Transverse colon (tissue), 4 donors: ENCODE data around the gene XYLT1. TPM values are rescaled to one million over a fixed set of nuclear protein-coding genes. Genes with fewer than 3 reads are reported as not detected.

Experiments
- DNase-seq: peaks from one replicate; pipeline ENCODE4 v3.0.0-alpha.2; 2019
- H3K27ac ChIP-seq, 4 donors: fragments of 200-600 bp; sonication (generic); 2 replicates each; pipeline ENCODE4 v1.5.1; 2016 to 2018; ENCODE audit warnings: inconsistent platforms in 4 of 4
- H3K27me3 ChIP-seq: fragments of 200-600 bp; sonication (generic); 2 replicates; pipeline ENCODE4 v1.5.1; 2017; ENCODE audit warnings: inconsistent platforms
- H3K36me3 ChIP-seq, 4 donors: fragments of 200-600 bp; sonication (generic); 2 replicates each; pipeline ENCODE4 v1.5.1; 2017 to 2019; ENCODE audit warnings: inconsistent platforms in 4 of 4
- H3K4me1 ChIP-seq, 4 donors: fragments of 200-600 bp; sonication (generic); 2 replicates each; pipeline ENCODE4 v1.5.1; 2017 to 2020; ENCODE audit warnings: inconsistent platforms in 4 of 4
- H3K4me3 ChIP-seq, 4 donors: fragments of 200-600 bp; sonication (generic); 1 replicate in 1 of 4; 2 replicates in 3 of 4; pipeline versions ENCODE4 v1.5.1 to v1.6.1; 2017 to 2019; ENCODE audit warnings: inconsistent platforms in 4 of 4
- H3K9me3 ChIP-seq, 2 donors: fragments of 200-600 bp; sonication (generic); 2 replicates each; pipeline ENCODE4 v1.5.1; 2017 to 2019; ENCODE audit warnings: inconsistent platforms in 2 of 2
- EP300 ChIP-seq: sonication (generic); formaldehyde crosslinking; IDR thresholded peaks from one replicate; pipeline ENCODE4 v1.6.1; 2017; ENCODE audit warnings: antibody characterized with exemption, low read depth
- POLR2A ChIP-seq: fragments of 450-650 bp; IDR thresholded peaks from one replicate; pipeline ENCODE4 v1.6.1; 2016; ENCODE audit warnings: antibody characterized with exemption, mild to moderate bottlenecking, moderate library complexity
- POLR2AphosphoS5 ChIP-seq, 3 donors: sonication (generic); formaldehyde crosslinking; IDR thresholded peaks; one replicate each; pipeline ENCODE4 v1.6.1; 2016; ENCODE audit warnings: antibody characterized with exemption in 3 of 3
- WGBS, 2 donors: methylation state at CpG; one replicate each; pipeline ENCODE4 v1.1.5; 2018; ENCODE audit warnings: low coverage in 1 of 2; 5-methylcytosine and 5-hydroxymethylcytosine counted together
- in situ Hi-C, 4 donors: fragments of 200-750 bp; cut with MboI; loops; one replicate each; pipeline versions ENCODE4 v1.15.0 to v1.15.1; 2017; ENCODE audit warnings: low sequenced_read_pairs in 3 of 4, low pct_ligation_motif_present in 1 of 4, low pct_unique_long_range_greater_than_20kb in 1 of 4
- intact Hi-C: fragments of 100-400 bp; cut with DNase I; formaldehyde crosslinking; loops from one replicate; pipeline ENCODE4 v1.15.1; 2023; ENCODE audit warnings: low total_unique reads
- total RNA-seq, 4 donors: library from RNA; depleted of rRNA; stranded (reverse); fragments of >200 nt; gene quantifications; one replicate each; pipeline ENCODE4 v1.1.0, GENCODE V29; 2016
- TF ChIP-seq, protein P1 (sequence below), 5 experiments: fragments of 200-600 bp in 3 of 5; fragments of 450-650 bp in 2 of 5; sonication (generic) in 3 of 5; IDR thresholded peaks; 1 replicate in 2 of 5; 2 replicates in 3 of 5; pipeline ENCODE4 v1.5.1; 2016 to 2017; ENCODE audit warnings: antibody characterized with exemption in 5 of 5, inconsistent platforms in 3 of 5, mild to moderate bottlenecking in 2 of 5, moderate library complexity in 1 of 5

Gene XYLT1
- total RNA-seq, 4 donors from 2014 or later, result 22.3 to 44.6 (median 39.4) TPM

DNA sequence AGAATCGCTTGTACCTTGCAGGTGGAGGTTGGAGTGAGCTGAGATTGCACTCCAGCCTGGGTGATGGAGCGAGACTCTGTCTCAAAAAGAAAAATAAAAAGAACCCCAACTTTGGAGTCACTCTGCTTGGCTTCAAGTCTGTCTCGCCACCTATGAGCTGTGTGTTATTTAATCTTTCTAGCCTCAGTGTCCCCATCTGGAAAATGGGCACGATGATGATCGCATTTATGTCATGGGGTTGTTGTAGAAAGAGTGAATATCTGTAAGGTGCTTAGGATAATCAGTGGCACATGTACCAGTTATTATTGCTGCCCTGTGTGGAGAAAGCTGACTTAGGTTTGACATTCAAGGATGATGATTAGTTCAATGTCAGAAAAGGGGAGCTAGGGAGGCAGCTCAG lies 319.4 kb downstream of the XYLT1 start:
- intact Hi-C loops, result no loop called here
- Histone ChIP-seq H3K9me3 (no peaks in the 10 kb centered on the region), H3K36me3 (no peaks in the 10 kb centered on the region), H3K4me3 (no peak overlapping the region), H3K27me3 (no peaks in the 10 kb centered on the region), H3K4me1 (no peaks in the 10 kb centered on the region), H3K27ac (no peak overlapping the region)
- WGBS, 2 donors, result 97 to 100% methylated on average over 4 to 5 of the region's 5 CpGs
- TF ChIP-seq POLR2A, result no peak
- TF ChIP-seq, protein P1, sequence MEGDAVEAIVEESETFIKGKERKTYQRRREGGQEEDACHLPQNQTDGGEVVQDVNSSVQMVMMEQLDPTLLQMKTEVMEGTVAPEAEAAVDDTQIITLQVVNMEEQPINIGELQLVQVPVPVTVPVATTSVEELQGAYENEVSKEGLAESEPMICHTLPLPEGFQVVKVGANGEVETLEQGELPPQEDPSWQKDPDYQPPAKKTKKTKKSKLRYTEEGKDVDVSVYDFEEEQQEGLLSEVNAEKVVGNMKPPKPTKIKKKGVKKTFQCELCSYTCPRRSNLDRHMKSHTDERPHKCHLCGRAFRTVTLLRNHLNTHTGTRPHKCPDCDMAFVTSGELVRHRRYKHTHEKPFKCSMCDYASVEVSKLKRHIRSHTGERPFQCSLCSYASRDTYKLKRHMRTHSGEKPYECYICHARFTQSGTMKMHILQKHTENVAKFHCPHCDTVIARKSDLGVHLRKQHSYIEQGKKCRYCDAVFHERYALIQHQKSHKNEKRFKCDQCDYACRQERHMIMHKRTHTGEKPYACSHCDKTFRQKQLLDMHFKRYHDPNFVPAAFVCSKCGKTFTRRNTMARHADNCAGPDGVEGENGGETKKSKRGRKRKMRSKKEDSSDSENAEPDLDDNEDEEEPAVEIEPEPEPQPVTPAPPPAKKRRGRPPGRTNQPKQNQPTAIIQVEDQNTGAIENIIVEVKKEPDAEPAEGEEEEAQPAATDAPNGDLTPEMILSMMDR (IDR thresholded peaks at IDR 0.05), result no peak
- TF ChIP-seq POLR2AphosphoS5 (IDR thresholded peaks at IDR 0.05), result no peak
- no peak for DNase-seq
- in situ Hi-C loops, result no loop called here

DNA sequence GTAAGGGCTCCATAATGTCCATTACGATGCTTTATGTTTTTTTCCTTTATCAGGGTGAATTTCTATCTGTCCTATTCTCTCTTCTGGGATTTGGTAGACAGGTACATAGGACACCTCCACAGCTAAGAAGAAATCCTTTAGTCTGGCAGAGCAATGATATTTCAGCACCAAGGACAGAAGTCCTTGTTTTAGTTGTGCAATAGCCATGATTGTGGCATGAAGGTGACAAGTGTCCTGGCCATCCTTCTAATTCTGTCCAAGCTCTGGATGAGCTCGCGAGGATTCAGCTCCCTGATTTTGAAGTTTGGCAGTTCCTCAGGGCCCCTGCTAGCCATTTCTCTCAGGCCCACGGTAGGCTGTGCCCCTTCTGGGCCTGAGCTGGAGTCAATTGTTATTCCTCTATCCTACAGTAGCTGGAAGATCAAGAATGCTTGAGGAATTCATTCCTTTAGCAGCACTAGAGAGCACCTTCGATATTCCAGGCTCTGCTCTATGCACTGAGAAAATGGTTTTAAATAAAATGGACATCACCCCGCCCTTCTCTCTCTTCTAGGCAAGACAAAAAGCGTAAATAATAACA lies 320.8 kb downstream of the XYLT1 start:
- in situ Hi-C loops, result no loop called here
- Histone ChIP-seq H3K27ac (no peak overlapping the region), H3K27me3 (no peaks in the 10 kb centered on the region), H3K9me3 (no peaks in the 10 kb centered on the region), H3K4me1 (no peaks in the 10 kb centered on the region), H3K4me3 (no peak overlapping the region), H3K36me3 (no peaks in the 10 kb centered on the region)
- TF ChIP-seq, protein P1 (IDR thresholded peaks at IDR 0.05), result no peak
- TF ChIP-seq POLR2A (no peak), POLR2AphosphoS5 (IDR thresholded peaks at IDR 0.05) (no peak), EP300 (no peak)
- WGBS, 2 donors, result 94 to 96% methylated on average over 4 to 7 of the region's 7 CpGs
- no peak for DNase-seq
- intact Hi-C loops, result no loop called here

DNA sequence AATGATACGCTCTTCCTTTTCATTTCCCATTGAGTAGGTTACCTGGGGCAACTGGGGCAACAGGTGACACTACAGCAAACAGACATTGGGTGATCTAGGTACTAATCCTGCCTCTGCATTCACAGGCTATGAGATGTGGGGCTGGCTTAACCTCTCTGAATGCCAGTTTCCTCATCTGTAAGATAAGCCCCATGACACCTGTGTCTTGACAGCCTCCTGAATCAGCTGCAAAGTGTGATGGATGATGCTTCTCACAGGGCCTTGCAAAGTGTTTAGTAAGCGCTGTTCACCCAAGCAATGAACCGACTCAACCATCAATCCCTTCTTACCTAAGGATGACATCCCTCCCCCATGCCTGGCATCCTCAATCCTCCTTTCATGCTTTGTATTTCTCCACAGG lies 322.8 kb downstream of the XYLT1 start:
- no peak for DNase-seq
- no peak overlapping the region for H3K4me3 ChIP-seq
- no peaks in the 10 kb centered on the region for H3K9me3 ChIP-seq
- TF ChIP-seq, protein P1 (IDR thresholded peaks at IDR 0.05), result no peak
- TF ChIP-seq POLR2A, result no peak
- no peak for TF ChIP-seq POLR2AphosphoS5 (IDR thresholded peaks at IDR 0.05)
- TF ChIP-seq EP300, result no peak
- in situ Hi-C loops, result no loop called here
- H3K27me3 ChIP-seq, result no peaks in the 10 kb centered on the region
- 80 to 94% methylated on average over 2 to 3 of the region's 3 CpGs for WGBS, 2 donors
- no peaks in the 10 kb centered on the region for H3K4me1 ChIP-seq
- H3K27ac ChIP-seq, result no peak overlapping the region
- intact Hi-C loops, result no loop called here
- no peaks in the 10 kb centered on the region for H3K36me3 ChIP-seq

DNA sequence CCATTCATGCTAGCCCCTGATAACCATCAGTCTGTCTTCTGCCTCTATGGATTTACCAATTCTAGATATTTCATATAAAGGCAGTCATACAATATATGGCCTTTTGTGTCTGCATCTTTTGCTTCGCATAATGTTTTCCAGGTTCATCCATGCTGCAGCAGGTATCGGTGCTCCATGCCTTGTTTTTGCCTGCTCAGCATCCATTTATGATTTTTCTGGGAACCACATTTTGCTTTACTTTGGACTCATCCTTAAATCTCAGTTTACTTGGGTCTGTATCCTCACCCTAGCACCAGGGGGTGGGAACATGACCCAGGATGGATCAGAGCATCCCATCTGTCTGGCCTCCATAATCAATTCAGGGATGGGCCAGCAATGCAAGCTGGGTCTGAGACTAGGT lies 325.7 kb downstream of the XYLT1 start:
- DNase-seq, result no peak
- Histone ChIP-seq H3K4me1 (no peaks in the 10 kb centered on the region), H3K9me3 (no peaks in the 10 kb centered on the region), H3K36me3 (no peaks in the 10 kb centered on the region), H3K4me3 (no peak overlapping the region), H3K27me3 (no peaks in the 10 kb centered on the region), H3K27ac (no peak overlapping the region)
- TF ChIP-seq POLR2A (no peak), POLR2AphosphoS5 (IDR thresholded peaks at IDR 0.05) (no peak), EP300 (no peak)
- TF ChIP-seq, protein P1 (IDR thresholded peaks at IDR 0.05), result no peak
- in situ Hi-C loops (no loop called here), intact Hi-C loops (no loop called here)
- WGBS, 2 donors, result 96% methylated on average over 2 of the region's 2 CpGs
